Ascending aorta (tissue), 2 donors: ENCODE results near the gene SUPT3H. TPM values are rescaled to one million over a fixed set of nuclear protein-coding genes. Genes with fewer than 3 reads are reported as not detected.

Experiments used
- DNase-seq, 2 donors: peaks; one replicate each; pipeline ENCODE4 v3.0.0-alpha.2; 2019; ENCODE audit warnings: low spot score in 2 of 2
- H3K27ac ChIP-seq, 2 donors: fragments of 200-600 bp; sonication (generic); one replicate each; pipeline ENCODE4 v1.5.1; 2016 to 2017; ENCODE audit warnings: mild to moderate bottlenecking in 1 of 2
- H3K27me3 ChIP-seq: fragments of 200-600 bp; sonication (generic); one replicate; pipeline ENCODE4 v1.5.1; 2017
- H3K36me3 ChIP-seq, 2 donors: fragments of 200-600 bp; sonication (generic); one replicate each; pipeline ENCODE4 v1.5.1; 2016
- H3K4me1 ChIP-seq, 2 donors: fragments of 200-600 bp; sonication (generic); one replicate each; pipeline ENCODE4 v1.5.1; 2016 to 2017; ENCODE audit warnings: mild to moderate bottlenecking in 1 of 2
- H3K4me3 ChIP-seq, 2 donors: fragments of 200-600 bp; sonication (generic); one replicate each; pipeline ENCODE4 v1.5.1; 2016 to 2017; ENCODE audit warnings: mild to moderate bottlenecking in 1 of 2
- H3K9me3 ChIP-seq, 2 donors: fragments of 200-600 bp; sonication (generic); one replicate each; pipeline ENCODE4 v1.5.1; 2016
- CTCF ChIP-seq, 3 experiments: fragments of 200-600 bp in 2 of 3; fragments of 450-650 bp in 1 of 3; sonication (generic) in 2 of 3; IDR thresholded peaks; one replicate each; pipeline ENCODE4 v1.5.1; 2016 to 2019; ENCODE audit warnings: antibody characterized with exemption in 3 of 3, mild to moderate bottlenecking in 1 of 3, moderate library complexity in 1 of 3
- intact Hi-C: fragments of 100-400 bp; cut with DNase I; formaldehyde crosslinking; loops from one replicate; pipeline ENCODE4 v1.15.1; 2023
- total RNA-seq: library from RNA; depleted of rRNA; stranded (reverse); fragments of >200 nt; gene quantifications from one replicate; pipeline ENCODE4 v1.1.0, GENCODE V29; 2016

SUPT3H gene
- total RNA-seq, 1 donor from 2014 or later, result not detected

DNA sequence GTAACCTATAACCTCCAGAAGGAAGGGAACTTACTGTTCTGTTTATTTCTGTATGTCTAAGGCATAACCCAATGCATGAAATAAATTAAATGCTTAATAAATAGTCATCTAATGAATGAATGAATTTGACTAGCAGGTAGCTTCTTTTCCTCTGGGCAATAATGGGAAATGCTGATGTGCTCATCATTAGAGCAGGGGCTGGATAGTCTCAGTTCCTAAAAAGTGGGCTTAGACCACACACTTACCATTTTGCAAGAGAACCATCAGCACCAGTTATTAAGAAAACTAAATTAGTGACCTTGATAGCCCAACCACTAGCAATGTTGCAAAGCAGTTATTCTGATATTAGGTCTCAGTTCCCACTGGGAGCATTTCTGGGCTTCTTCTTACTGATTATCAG, 540.5 kb downstream of the SUPT3H start:
- Histone ChIP-seq H3K4me3 (no peak overlapping the region), H3K4me1 (no peaks in the 10 kb centered on the region), H3K27ac (no peak overlapping the region), H3K27me3 (no peaks in the 10 kb centered on the region), H3K36me3 (no peaks in the 10 kb centered on the region), H3K9me3 (no peaks in the 10 kb centered on the region)
- intact Hi-C loops, result no loop called here
- TF ChIP-seq CTCF (IDR thresholded peaks at IDR 0.05), result no peak
- DNase-seq, result no peak

DNA sequence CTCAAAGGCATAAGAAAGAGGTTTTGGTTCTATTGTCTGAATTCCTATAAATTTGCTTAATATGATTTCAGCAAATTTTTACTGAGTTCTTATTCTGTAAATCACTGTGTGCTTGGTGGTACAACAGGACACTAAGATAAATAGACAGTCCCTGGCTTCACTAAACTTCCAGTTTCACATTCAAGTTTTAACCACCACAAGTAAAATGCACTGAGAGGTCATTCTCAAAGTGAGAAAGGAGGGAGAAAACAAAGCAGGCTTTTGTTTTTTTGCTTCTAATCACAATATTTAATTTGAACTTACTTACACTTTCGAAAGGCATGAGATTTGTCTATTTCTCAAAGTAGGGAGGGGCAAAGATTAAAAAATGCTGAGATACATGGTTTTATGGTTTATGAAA, 544.5 kb downstream of the SUPT3H start:
- no peaks in the 10 kb centered on the region for H3K36me3 ChIP-seq
- intact Hi-C loops, result no loop called here
- H3K4me3 ChIP-seq, result no peak overlapping the region
- TF ChIP-seq CTCF (IDR thresholded peaks at IDR 0.05), result no peak
- no peaks in the 10 kb centered on the region for H3K27me3 ChIP-seq
- no peaks in the 10 kb centered on the region for H3K9me3 ChIP-seq
- DNase-seq, result no peak
- no peak overlapping the region for H3K27ac ChIP-seq
- no peaks in the 10 kb centered on the region for H3K4me1 ChIP-seq

DNA sequence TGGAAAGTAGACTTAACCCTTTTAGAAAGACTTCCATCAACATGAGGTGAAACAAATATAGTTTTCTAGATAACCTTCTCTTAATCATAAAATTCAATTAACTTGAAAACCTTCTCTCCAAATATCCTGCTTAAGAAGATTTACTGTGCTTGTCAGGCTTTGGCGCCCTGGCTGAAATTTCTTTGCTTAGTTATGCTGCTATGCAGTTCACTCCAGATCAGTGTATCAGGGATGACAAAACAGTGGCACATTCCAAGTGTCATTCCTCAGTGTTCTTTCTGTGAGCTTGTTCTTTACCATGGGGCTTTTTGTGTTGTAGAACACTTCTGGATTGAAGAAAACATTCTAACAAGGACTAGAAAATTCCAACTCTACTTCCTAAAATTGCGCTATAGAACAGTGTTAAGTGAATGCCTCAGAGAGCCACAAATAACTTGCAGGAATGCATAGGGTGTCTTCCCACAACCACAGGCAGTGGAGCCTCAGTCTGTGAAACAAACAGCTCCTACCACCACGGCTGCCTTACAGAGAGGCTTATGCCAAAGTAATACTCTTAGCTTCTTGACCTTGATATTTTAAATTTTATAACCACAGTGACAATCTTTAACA, 546.6 kb downstream of the SUPT3H start:
- Histone ChIP-seq H3K4me1 (no peaks in the 10 kb centered on the region), H3K27me3 (no peaks in the 10 kb centered on the region), H3K9me3 (no peaks in the 10 kb centered on the region), H3K4me3 (no peak overlapping the region), H3K27ac (no peak overlapping the region), H3K36me3 (no peaks in the 10 kb centered on the region)
- no peak for DNase-seq
- TF ChIP-seq CTCF (IDR thresholded peaks at IDR 0.05), result no peak
- intact Hi-C loops, result no loop called here

- no peak for DNase-seq
- H3K4me1 ChIP-seq, result no peaks in the 10 kb centered on the region
- H3K27me3 ChIP-seq, result no peaks in the 10 kb centered on the region
- no peaks in the 10 kb centered on the region for H3K9me3 ChIP-seq
- intact Hi-C loops, result no loop called here
- no peaks in the 10 kb centered on the region for H3K36me3 ChIP-seq
- H3K27ac ChIP-seq, result no peak overlapping the region
- no peak overlapping the region for H3K4me3 ChIP-seq
- no peak for TF ChIP-seq CTCF (IDR thresholded peaks at IDR 0.05)
These were observed 547.9 kb downstream of the SUPT3H start for GRCh38 chr6:44829836-44830235.

DNA sequence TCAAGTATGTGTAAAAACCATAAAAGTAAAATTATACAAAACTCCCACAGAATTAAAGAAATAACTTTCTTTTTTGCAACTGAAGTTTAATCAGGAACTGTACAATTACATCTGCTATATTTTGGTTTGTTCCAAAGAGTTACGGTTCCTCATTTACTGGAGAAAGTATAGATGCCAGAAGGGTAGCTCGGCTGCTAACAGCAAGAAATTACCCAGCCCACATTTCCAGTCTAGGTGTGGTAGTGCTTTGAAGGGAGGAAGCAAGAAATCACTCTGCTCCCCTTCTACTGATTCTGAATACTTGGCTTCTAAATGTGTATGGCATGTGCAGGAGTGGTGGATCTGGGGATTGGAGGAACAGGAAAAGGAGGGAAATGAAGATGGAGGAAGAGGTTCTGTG, 549.0 kb downstream of the SUPT3H start:
- intact Hi-C loops, result no loop called here
- H3K9me3 ChIP-seq, result no peaks in the 10 kb centered on the region

More for the DNA sequence above, 549.0 kb downstream of the SUPT3H start:
- DNase-seq, result no peak
- no peaks in the 10 kb centered on the region for H3K36me3 ChIP-seq
- H3K27me3 ChIP-seq, result no peaks in the 10 kb centered on the region
- H3K27ac ChIP-seq, result no peak overlapping the region
- TF ChIP-seq CTCF (IDR thresholded peaks at IDR 0.05), result no peak
- no peaks in the 10 kb centered on the region for H3K4me1 ChIP-seq
- no peak overlapping the region for H3K4me3 ChIP-seq
